K562 (cell line): Measurements from ENCODE around the gene KRI1. TPM values are rescaled to one million over a fixed set of nuclear protein-coding genes. Genes with fewer than 3 reads are reported as not detected.

Experiments
- BMI1 ChIP-seq: fragments of 150-350 bp; IDR thresholded peaks from 2 replicates; pipeline ENCODE4 v1.6.1; 2014; ENCODE audit warnings: low read length
- BRD9 ChIP-seq: fragments of 450-650 bp; IDR thresholded peaks from 2 replicates; pipeline ENCODE4 v1.6.1; 2018; ENCODE audit warnings: low read depth; ENCODE audit not compliant: partially characterized antibody
- CBFA2T2 ChIP-seq: fragments of 450-650 bp; conservative IDR thresholded peaks from 2 replicates; pipeline ENCODE4 v1.6.1; 2017; ENCODE audit warnings: mild to moderate bottlenecking
- ETS2 ChIP-seq: IDR thresholded peaks from 2 replicates; pipeline ENCODE4 v1.6.1; 2016; ENCODE audit warnings: borderline replicate concordance, missing genetic modification characterization, mild to moderate bottlenecking, moderate library complexity, missing compliant biosample characterization; ENCODE audit not compliant: poor library complexity, severe bottlenecking
- ILK ChIP-seq: fragments of 450-650 bp; IDR thresholded peaks from 2 replicates; pipeline ENCODE4 v1.6.1; 2016; ENCODE audit warnings: missing genetic modification characterization, low read depth, mild to moderate bottlenecking, missing compliant biosample characterization, moderate library complexity, borderline replicate concordance
- MEF2A ChIP-seq: IDR thresholded peaks from 2 replicates; pipeline ENCODE4 v1.6.1; 2011; ENCODE audit warnings: low read depth, mild to moderate bottlenecking, low read length, moderate library complexity; ENCODE audit not compliant: control insufficient read depth
- STAT6 ChIP-seq: sonication (generic); formaldehyde crosslinking; IDR thresholded peaks from 2 replicates; pipeline ENCODE4 v1.8.1; 2023; ENCODE audit warnings: mild to moderate bottlenecking, missing genetic modification reagents
- TBP ChIP-seq: optimal IDR thresholded peaks from 2 replicates; pipeline ENCODE3; 2011; ENCODE audit warnings: low read depth, low read length, improper control_type of control experiment
- TCF7L2 ChIP-seq: fragments of 150-350 bp; IDR thresholded peaks from 2 replicates; pipeline ENCODE4 v1.6.1; 2016; ENCODE audit warnings: low read depth, mild to moderate bottlenecking, low read length, moderate library complexity
- ZC3H8 ChIP-seq: fragments of 450-650 bp; IDR thresholded peaks from 2 replicates; pipeline ENCODE4 v1.6.1; 2017
- ZNF253 ChIP-seq: fragments of 250-450 bp; sonication (Bioruptor Pico); conservative IDR thresholded peaks from 2 replicates; pipeline ENCODE4 v1.6.1; 2021; ENCODE audit warnings: mild to moderate bottlenecking
- ZNF561 ChIP-seq: fragments of 450-650 bp; formaldehyde crosslinking; conservative IDR thresholded peaks from 2 replicates; pipeline ENCODE4 v1.4.0; 2020; ENCODE audit warnings: mild to moderate bottlenecking, moderate library complexity
- ZNF589 ChIP-seq: fragments of 200-800 bp; sonication (Bioruptor generic); IDR thresholded peaks from 2 replicates; pipeline ENCODE4 v1.6.1; 2016; ENCODE audit warnings: low read depth, missing genetic modification characterization, missing compliant biosample characterization
- polyA plus RNA-seq, 8 experiments: library from polyadenylated mRNA; depleted of rRNA in 4 of 8; stranded (reverse) in 5 of 8; unstranded in 3 of 8; fragments of >200 nt; fragmentation: Nextera tagmentation in 2 of 8; fragmentation: Illumina TruSeq in 1 of 8; extraction: Ambion mirVana in 2 of 8; extraction: Trizol in 1 of 8; gene quantifications; 2 replicates each; pipeline versions ENCODE4 v1.2.1 to v1.2.3, GENCODE V29; 2011 to 2014; ENCODE audit warnings: inconsistent platforms in 1 of 8, missing spikeins in 1 of 8
- total RNA-seq, 7 experiments: library from RNA; depleted of rRNA in 6 of 7; stranded (reverse); fragments of >200 nt in 6 of 7; fragmentation: Illumina TruSeq in 2 of 7; extraction: Trizol in 2 of 7; gene quantifications; 2 replicates each; pipeline versions ENCODE4 v1.2.1 to v1.2.3, GENCODE V29; 2011 to 2021; ENCODE audit warnings: low replicate concordance in 1 of 7
- TF ChIP-seq, protein P1 (sequence below): sonication (generic); formaldehyde crosslinking; IDR thresholded peaks from 2 replicates; pipeline ENCODE4 v1.8.1; 2023; ENCODE audit warnings: mild to moderate bottlenecking, missing genetic modification reagents, moderate library complexity
- TF ChIP-seq, protein P2 (sequence below): fragments of 250-450 bp; sonication (Bioruptor Pico); IDR thresholded peaks from 2 replicates; pipeline ENCODE4 v1.8.0; 2021; ENCODE audit warnings: moderate library complexity, mild to moderate bottlenecking, inconsistent platforms
- TF ChIP-seq, protein P3 (sequence below): sonication (generic); formaldehyde crosslinking; IDR thresholded peaks from 2 replicates; pipeline ENCODE4 v1.8.1; 2022; ENCODE audit warnings: missing genetic modification reagents

Gene KRI1
- total and polyA plus RNA-seq, 9 of the 15 experiments (the other 6 are each of a cell fraction or from before 2014, with no cell fraction given): 1.1 to 50.7 (median 24.7) TPM

- TF ChIP-seq STAT6 (no peak), ZNF589 (CRISPR knock-in tag) (no peak), TBP (peak; percentile 90), BRD9 (no peak), TCF7L2 (no peak), BMI1 (no peak), ILK (tag) (no peak), MEF2A (no peak), ZNF561 (CRISPR knock-in tag) (no peak), ZNF253 (CRISPR knock-in tag) (no peak), ETS2 (tag) (no peak), CBFA2T2 (peak; percentile 94), ZC3H8 (no peak)
- TF ChIP-seq, protein P1, sequence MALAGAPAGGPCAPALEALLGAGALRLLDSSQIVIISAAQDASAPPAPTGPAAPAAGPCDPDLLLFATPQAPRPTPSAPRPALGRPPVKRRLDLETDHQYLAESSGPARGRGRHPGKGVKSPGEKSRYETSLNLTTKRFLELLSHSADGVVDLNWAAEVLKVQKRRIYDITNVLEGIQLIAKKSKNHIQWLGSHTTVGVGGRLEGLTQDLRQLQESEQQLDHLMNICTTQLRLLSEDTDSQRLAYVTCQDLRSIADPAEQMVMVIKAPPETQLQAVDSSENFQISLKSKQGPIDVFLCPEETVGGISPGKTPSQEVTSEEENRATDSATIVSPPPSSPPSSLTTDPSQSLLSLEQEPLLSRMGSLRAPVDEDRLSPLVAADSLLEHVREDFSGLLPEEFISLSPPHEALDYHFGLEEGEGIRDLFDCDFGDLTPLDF (CRISPR knock-in tag): no peak
- TF ChIP-seq, protein P2, sequence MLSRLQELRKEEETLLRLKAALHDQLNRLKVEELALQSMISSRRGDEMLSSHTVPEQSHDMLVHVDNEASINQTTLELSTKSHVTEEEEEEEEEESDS (CRISPR knock-in tag): no peak
- TF ChIP-seq, protein P3, sequence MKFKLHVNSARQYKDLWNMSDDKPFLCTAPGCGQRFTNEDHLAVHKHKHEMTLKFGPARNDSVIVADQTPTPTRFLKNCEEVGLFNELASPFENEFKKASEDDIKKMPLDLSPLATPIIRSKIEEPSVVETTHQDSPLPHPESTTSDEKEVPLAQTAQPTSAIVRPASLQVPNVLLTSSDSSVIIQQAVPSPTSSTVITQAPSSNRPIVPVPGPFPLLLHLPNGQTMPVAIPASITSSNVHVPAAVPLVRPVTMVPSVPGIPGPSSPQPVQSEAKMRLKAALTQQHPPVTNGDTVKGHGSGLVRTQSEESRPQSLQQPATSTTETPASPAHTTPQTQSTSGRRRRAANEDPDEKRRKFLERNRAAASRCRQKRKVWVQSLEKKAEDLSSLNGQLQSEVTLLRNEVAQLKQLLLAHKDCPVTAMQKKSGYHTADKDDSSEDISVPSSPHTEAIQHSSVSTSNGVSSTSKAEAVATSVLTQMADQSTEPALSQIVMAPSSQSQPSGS: no peak
These were observed 22.2 kb downstream of the KRI1 start, which contains the start of gene ATG4D (continued) for GRCh38 chr19:10543420-10544241.
